ENCODE results near the gene RAB7A. TPM values are rescaled to one million over a fixed set of nuclear protein-coding genes. Genes with fewer than 3 reads are reported as not detected.

The RAB7A gene
- total and polyA plus RNA-seq, 12 donors, result 76.7 to 446 (median 133) TPM

DNA sequence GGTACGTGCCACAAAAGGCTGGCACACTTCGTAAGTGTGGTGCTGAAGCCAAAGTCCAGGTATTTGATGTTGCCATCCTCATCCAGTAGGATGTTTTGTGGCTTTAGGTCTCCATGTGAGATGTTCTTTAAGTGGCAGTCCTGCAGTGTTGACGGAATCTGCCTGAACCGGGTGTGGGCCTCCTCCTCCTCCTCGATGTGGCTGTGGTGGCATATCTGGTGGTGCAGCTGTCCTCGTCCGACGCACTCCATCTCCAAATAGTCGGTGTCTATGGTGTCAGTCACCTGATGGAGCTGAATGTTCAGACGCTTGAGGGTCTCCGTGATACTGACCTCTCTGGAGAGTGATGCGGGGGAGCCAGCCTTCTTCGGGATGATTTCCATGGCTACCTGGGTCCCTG lies 123.0 kb downstream of the RAB7A start:
- Histone ChIP-seq H3K4me3 (no peak overlapping the region), H3K4me1 (replicated peaks in 1 of 2) (peaks cover 7 to 10% of the 10 kb centered on the region in 2 donors), H3K27me3 (no peaks in the 10 kb centered on the region), H3K27ac (no peak overlapping the region), H3K9me3 (replicated peaks in 1 of 3) (no peaks in the 10 kb centered on the region), H3K36me3 (replicated peaks in 1 of 2) (no peaks in the 10 kb centered on the region)
- WGBS, 4 donors, result 84 to 97% (median 96%) methylated on average over 5 to 13 of the region's 13 CpGs
- DNase-seq, result no peak
- intact Hi-C loops (cut with DNase I), result loop anchor here in 1 of 2 donors (5.0 kb wide), 1 partner anchor 232 kb away; no protein-coding TSS in a partner anchor
- no peak for TF ChIP-seq POLR2A (IDR thresholded peaks at IDR 0.05)
- TF ChIP-seq, protein P1, sequence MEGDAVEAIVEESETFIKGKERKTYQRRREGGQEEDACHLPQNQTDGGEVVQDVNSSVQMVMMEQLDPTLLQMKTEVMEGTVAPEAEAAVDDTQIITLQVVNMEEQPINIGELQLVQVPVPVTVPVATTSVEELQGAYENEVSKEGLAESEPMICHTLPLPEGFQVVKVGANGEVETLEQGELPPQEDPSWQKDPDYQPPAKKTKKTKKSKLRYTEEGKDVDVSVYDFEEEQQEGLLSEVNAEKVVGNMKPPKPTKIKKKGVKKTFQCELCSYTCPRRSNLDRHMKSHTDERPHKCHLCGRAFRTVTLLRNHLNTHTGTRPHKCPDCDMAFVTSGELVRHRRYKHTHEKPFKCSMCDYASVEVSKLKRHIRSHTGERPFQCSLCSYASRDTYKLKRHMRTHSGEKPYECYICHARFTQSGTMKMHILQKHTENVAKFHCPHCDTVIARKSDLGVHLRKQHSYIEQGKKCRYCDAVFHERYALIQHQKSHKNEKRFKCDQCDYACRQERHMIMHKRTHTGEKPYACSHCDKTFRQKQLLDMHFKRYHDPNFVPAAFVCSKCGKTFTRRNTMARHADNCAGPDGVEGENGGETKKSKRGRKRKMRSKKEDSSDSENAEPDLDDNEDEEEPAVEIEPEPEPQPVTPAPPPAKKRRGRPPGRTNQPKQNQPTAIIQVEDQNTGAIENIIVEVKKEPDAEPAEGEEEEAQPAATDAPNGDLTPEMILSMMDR (IDR thresholded peaks at IDR 0.05), result no peak

DNA sequence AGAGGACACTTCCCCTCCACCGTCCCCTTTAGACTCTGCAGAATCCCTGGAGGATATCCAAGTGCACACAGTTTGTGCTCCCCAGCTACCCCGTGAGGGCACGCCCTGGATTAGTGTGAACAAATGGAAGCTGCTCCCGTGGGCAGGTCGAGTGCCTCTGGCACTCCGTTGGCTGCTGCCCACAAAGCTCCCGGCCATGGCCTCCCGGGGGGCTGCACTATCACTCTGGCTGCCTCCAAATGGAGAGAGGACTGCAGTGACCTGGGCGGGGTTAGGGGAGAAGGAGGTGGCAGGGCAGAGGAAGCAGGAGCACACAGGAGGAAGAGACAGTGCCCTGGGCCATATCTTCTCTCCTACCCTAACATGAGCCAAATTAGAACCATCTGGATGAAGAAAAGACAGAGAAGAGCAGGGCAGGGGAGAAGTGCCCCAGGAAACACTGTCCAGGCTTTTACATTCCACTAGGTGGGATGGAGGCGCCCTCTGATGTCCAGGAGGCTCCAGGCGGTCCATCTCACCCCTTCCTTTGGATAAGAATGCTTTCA lies 124.0 kb downstream of the RAB7A start:
- intact Hi-C loops (cut with DNase I), result loop anchor here in 1 of 2 donors (5.0 kb wide), 1 partner anchor 233 kb away; no protein-coding TSS in a partner anchor
- Histone ChIP-seq H3K9me3 (replicated peaks in 1 of 3) (peaks cover 0 to 5% (median 0%) of the 10 kb centered on the region in 3 donors), H3K4me1 (replicated peaks in 1 of 2) (peaks cover 7 to 10% of the 10 kb centered on the region in 2 donors), H3K27ac (no peak overlapping the region), H3K4me3 (no peak overlapping the region), H3K27me3 (no peaks in the 10 kb centered on the region), H3K36me3 (replicated peaks in 1 of 2) (no peaks in the 10 kb centered on the region)
- WGBS, 4 donors, result 66 to 76% (median 73%) methylated on average over 5 to 11 of the region's 11 CpGs
- no peak for DNase-seq
- no peak for TF ChIP-seq POLR2A (IDR thresholded peaks at IDR 0.05)
- TF ChIP-seq, protein P1 (IDR thresholded peaks at IDR 0.05), result no peak

DNA sequence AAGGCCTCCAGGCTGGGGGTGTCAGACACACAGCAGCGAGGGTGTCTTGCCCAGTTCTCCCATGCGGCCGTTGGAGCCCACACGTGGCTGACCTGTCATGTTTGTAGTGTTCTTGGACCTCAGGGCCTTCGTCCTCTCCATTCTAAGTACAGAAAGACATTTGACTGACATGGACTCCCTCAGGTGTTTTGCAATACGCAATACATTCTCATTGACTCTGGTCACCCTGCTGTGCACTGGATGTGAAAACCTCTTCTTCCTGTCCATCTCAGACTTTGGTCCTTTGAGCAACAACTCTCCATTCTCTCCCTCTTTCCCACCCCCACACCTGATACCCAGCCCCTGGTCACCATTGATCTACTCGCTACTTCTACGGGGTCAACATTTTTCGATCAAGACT lies 124.6 kb downstream of the RAB7A start:
- Histone ChIP-seq H3K36me3 (replicated peaks in 1 of 2) (no peaks in the 10 kb centered on the region), H3K4me1 (replicated peaks in 1 of 2) (peaks cover 3 to 6% of the 10 kb centered on the region in 2 donors), H3K27me3 (no peaks in the 10 kb centered on the region), H3K27ac (no peak overlapping the region), H3K9me3 (replicated peaks in 1 of 3) (peaks cover 0 to 5% (median 0%) of the 10 kb centered on the region in 3 donors), H3K4me3 (no peak overlapping the region)
- intact Hi-C loops (cut with DNase I), result no loop called here
- TF ChIP-seq, protein P1 (IDR thresholded peaks at IDR 0.05), result no peak
- TF ChIP-seq POLR2A (IDR thresholded peaks at IDR 0.05), result no peak
- no peak for DNase-seq
- WGBS, 4 donors, result 87 to 93% (median 92%) methylated on average over 9 of the region's 9 CpGs

DNA sequence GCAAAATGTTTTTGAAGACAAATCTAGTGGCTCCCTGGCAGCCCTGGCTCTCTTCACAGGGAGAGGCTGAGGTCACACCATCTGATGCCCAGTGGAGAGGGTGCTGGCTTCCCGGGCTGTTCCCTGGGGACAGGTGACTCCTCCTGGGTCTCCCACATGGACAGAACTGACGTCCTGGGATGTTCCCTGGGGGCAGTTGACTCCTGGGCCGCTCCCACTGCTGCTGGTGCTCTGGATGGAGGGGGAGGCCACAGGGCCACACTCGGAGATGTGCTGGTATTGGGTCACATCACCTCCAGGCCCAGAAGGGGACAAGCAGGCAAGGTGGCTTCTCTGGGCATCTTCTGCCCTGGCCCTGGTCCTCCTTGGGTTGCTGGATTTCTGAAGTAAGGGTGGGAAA lies 125.6 kb downstream of the RAB7A start:
- 64 to 86% methylated on average over 4 of the region's 4 CpGs; no CpG with 5 or more reads in 2 of the 4 donors for WGBS, 4 donors
- no peaks in the 10 kb centered on the region for H3K4me1 ChIP-seq (replicated peaks in 1 of 2)
- peaks cover 0 to 5% (median 0%) of the 10 kb centered on the region in 3 donors for H3K9me3 ChIP-seq (replicated peaks in 1 of 3)
- intact Hi-C loops (cut with DNase I), result no loop called here
- TF ChIP-seq POLR2A (IDR thresholded peaks at IDR 0.05), result no peak
- TF ChIP-seq, protein P1 (IDR thresholded peaks at IDR 0.05), result no peak
- no peak overlapping the region for H3K4me3 ChIP-seq
- H3K27ac ChIP-seq, result no peak overlapping the region
- no peak for DNase-seq
- no peaks in the 10 kb centered on the region for H3K36me3 ChIP-seq (replicated peaks in 1 of 2)
- H3K27me3 ChIP-seq, result no peaks in the 10 kb centered on the region
